Measurements from ENCODE around the gene STARD4.

STARD4 gene

GRCh38 chr5:111520908-111521307 lies 8.6 kb upstream of the STARD4 start:
- no peak for DNase-seq (ENCODE audit: low read depth)

- DNase-seq (ENCODE audit: low read depth), result no peak
These were observed 6.4 kb upstream of the STARD4 start for GRCh38 chr5:111518777-111519176.

DNA sequence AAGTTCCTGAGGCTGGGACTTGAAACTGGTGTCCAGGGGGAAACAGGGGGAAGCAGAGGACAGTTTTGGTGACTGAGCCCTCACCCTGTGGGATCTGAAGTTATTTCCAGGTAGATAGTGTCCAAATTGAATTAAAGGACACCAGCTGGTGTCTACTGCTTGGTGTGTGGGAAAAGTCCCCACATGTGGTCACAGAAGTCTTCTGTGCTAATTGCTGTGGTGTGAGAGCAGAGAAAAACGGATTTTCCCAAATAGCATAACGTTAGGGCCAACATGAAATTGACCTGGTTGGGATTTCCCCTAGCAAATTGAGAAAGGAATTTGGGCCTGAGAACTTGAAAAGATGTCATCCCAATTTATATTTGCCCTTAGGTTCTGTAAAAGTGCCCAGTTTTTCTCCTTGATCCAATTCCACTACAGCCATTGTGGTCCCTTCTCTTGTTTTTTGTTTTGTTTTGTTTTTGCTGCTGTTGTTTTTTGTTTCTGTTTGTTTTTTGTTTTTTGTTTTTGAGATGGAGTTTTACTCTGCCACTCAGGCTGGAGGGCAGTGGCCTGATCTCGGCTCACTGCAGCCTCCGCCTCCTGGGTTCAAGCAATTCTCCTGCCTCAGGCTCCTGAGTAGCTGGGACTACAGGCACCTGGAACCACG lies 5.6 kb upstream of the STARD4 start:
- no peak for DNase-seq (ENCODE audit: low read depth)

DNA sequence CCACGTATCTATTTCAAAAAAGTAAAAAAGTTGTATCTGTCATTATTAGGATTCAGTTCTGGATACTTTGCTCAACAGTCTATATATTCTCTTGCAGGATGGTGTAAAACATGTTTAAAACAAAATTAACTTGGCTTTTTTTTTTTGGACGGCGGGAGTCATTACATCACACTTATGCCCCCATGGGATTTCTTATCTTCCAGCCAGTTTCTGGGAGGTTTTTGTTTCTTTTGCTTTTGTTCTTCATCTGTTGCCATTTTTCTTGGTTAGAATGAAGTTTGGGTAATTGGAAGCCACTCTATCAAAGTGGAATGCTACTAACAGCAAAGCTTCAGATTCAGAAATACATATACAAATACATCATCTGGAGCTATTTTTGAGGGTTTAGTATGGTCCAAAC lies 1.8 kb upstream of the STARD4 start:
- DNase-seq (ENCODE audit: low read depth), result no peak

GRCh38 chr5:111513131-111513520 lies 791 bp upstream of the STARD4 start:
- DNase-seq (ENCODE audit: low read depth), result no peak

DNA sequence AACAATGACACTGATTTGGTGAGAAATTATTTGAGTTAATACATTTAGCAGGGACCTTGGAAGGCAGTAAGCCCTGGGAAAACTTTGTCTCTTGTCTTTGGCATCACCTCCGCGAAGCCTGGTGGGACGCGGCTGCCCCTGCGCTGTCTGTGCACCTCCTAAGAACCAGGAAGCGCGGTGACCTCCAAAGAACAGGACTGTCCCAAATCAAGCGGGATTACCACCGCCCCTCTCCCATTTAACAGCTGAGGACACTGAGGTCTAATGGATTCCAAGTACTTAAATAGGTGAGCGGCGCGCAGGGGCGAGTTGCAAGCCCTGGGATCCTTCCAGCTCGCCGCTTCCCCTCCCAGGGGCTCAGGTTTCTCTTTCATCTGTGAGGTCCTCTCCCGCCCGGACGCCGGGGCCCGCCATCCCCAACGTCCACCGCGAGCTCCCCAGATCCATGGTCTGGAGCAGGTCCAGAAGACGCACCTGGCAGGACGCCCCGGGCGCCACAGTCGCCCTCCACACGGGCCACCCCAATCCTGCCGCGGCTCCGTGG lies 432 bp downstream of the STARD4 start:
- no peak for DNase-seq (ENCODE audit: low read depth)

DNA sequence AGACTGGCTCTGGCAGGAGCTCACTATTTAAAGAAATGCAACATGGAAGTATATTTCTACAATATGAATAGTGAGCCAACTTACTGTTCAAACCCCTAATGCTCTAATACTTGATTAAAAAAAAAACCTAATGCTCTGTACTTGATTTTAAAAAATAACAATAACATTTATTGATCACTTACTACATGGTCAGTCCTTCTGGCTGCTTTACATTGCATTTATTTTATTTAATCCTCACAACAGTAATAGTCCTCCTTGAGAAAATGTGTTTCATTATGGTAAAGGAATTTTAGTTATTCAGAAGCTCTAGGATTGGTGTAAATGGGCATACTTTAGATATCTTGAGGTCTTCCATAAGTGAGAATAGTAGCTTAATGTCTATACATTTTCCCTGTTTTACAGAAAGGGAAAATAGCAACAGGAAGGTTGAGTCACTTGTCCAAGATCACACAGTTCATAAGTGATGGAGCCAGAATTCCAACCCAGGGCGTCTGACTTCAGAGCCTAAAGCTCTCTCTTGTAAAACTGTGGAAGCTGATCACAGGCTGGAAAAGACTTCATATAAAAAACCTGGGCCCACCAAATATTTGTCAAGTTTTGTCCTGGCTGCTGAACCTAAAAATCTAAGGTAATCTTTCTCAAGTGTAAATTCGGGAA lies 1.0 kb downstream of the STARD4 start:
- no peak for DNase-seq (ENCODE audit: low read depth)

- DNase-seq (ENCODE audit: low read depth), result no peak
These were observed 3.2 kb downstream of the STARD4 start for GRCh38 chr5:111509119-111509518.

DNA sequence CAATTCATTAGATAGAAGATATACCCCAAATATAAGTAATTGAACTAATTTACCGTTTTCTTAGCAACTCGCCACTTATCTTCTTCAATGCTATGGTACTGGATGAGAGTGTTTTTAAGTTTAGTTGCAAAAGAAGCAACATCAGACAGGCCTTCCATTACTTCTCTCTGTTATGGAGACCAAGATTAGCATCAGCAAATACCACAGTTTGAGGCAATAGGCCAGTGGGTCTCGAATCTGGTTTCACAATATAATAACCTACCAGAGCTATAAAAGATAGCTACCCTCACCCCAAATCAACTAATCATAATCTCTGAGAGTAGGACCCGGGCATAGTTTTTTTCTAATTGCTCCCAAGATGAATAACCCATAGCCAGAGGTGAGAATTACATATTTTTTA lies 5.1 kb downstream of the STARD4 start:
- no peak for DNase-seq (ENCODE audit: low read depth)

DNA sequence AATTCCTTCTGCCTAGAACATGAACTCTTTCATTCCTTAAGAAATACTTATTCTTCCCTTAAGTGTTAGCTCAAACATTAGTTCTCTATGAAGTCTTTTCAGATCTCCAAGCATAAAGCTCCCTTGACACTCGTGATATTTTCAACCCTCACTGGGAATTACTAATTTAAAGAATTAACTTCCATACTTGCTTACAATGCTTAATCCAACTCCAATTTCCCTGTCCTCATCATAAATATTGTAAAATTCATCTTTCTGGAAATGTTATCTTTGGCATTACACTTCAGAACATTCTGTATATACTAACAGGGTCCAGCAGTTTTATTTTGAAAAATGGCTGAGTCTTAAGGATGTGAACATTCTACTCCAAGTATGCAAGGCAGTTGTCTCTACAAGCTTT lies 7.2 kb downstream of the STARD4 start:
- DNase-seq (ENCODE audit: low read depth), result no peak

- DNase-seq (ENCODE audit: low read depth), result no peak
These were observed 9.4 kb downstream of the STARD4 start for GRCh38 chr5:111502956-111503355.

DNA sequence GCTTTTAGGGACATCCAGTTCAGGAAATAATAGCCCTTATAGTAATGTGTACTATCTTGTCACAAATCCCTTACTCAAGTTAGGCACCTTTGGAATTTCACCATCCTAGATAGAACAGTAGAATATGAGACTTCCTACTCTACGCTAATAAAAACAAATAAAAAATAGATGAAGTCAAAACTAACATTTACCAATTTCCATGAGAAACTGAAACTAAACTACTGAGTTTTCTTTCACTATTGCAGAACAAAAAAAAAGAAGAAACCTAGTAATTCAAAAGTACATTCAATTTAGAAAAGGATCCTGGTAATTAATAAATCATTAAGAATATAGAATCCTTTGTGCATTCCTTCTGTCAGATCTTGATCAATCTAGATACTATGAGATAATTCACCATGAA lies 14.0 kb downstream of the STARD4 start:
- DNase-seq (ENCODE audit: low read depth), result no peak

DNA sequence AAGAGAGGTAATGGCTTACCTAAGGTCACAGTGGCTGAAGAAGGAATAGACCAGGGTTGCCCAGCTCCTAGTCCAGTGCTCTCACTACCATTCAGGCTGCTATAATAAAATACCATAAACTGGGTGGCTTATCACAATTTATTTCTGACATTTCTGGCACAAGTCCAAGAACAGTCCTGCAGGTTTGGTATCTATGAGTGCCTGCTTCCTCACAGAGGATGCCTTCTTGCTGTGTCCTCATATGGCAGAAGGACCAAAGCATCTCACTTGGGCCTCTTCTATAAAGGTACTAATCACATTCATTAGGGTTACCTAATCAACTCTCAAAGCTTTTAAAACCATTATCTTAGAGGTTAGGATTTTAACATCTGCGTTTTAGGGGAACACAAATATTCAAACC lies 17.2 kb downstream of the STARD4 start:
- no peak for DNase-seq (ENCODE audit: low read depth)

GRCh38 chr5:111494355-111494999 lies 17.9 kb downstream of the STARD4 start:
- DNase-seq (ENCODE audit: low read depth), result no peak

DNA sequence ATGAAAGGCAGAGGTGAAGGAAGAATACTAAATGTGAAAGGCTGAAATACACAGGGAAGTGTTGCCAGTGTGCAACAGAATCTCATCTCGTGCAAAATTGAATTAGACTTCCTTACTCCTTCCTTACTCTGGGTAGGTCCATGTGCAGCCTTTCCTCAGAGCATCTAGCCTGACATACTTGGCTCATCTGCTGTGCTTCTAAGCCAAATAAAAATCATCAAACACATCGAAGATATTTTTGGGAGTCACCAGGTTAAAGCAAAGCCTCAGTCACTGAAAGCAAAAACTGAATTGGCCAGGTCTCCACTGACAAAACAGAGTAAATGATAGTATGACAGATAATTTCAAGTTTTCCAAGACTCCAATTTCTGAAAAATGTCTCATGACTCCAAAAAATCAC lies 19.3 kb downstream of the STARD4 start:
- DNase-seq (ENCODE audit: low read depth), result no peak

GRCh38 chr5:111488353-111488752 lies 24.0 kb downstream of the STARD4 start:
- DNase-seq (ENCODE audit: low read depth), result no peak

DNA sequence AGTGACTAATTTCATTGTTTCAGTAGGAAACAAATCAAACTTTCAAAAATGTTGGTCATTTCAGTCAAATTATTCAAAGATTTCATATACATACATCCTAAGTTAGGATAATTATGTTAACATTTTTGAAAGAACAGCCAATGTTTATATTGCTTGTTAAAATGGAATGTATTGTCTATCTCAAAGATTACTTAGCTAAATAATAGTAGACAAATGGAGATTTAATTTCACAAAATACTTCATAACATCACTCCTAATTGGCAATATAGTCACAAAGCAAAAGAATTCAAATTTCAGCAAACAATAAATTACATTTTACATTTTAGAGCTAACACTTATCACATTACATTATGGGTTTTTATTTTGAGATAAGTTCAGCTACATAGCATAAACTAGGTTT lies 25.4 kb downstream of the STARD4 start:
- DNase-seq (ENCODE audit: low read depth), result no peak

DNA sequence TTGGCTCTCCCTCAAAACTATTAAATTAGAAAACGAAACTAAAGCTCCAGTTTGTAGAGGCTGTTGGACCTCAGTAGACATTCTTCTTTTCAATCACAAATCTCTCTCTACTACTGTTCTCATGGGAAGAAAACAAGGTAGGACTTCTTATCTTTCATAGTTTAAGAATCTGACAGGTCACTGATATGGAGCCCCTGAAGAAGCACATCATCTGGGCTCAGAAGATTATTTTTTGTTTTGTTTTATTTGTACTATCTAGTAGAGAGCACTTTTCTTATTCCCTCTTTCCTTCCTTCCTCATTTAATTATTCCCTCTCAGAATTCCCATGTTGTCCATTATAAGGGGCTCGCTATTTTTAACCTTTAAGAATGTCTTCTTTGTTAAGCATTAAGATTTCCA lies 26.3 kb downstream of the STARD4 start:
- DNase-seq (ENCODE audit: low read depth), result no peak

DNA sequence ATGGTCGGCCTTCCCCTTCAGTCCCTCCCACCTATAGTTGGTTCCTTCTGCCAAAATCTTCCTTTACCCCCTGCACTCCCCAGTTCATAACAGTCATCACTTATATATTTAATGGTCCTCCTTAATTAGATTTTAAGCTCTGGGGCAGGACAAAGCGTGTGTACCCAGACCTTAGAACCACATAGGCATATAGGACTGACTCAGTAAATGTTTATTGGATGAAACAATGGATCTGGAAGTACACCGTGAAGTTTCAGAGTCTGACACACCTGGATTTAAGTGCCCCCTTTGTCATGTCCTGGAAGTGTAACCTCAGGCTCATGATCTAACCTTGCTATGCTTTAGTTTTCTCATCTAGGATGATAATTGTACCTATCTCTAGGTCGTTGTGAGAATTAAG lies 32.0 kb downstream of the STARD4 start:
- DNase-seq (ENCODE audit: low read depth), result no peak

GRCh38 chr5:111478898-111479297 lies 33.4 kb downstream of the STARD4 start:
- DNase-seq (ENCODE audit: low read depth), result no peak

GRCh38 chr5:111478266-111478665 lies 34.1 kb downstream of the STARD4 start:
- no peak for DNase-seq (ENCODE audit: low read depth)

DNA sequence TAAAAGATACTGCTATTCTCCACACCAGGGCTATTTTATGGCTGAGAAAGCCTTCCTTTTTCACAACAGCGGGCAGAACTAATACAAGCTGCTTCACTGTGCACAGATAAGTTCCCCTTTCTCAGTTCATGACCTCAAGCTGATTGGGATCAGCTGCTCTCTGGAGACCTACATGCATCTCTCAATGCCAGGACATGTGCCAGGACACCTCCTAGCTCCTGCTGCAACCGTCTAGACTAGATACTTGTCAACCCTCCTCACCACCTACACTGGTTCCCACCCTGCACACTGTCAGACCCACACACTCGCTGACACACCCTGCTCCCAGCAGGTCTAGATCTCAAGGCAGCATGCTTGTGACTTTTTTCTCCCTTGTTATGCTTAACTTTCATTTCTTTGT lies 39.8 kb downstream of the STARD4 start:
- no peak for DNase-seq (ENCODE audit: low read depth)

- DNase-seq (ENCODE audit: low read depth), result no peak
These were observed 40.2 kb downstream of the STARD4 start for GRCh38 chr5:111472096-111472495.
